Measurements from ENCODE around the gene ADAMTSL1. TPM values are rescaled to one million over a fixed set of nuclear protein-coding genes. Genes with fewer than 3 reads are reported as not detected.

Gene ADAMTSL1
- total and polyA plus RNA-seq, 12 donors, result 0.37 to 5.2 (median 1.9) TPM

GRCh38 chr9:18705796-18706392 is 231.9 kb downstream of the ADAMTSL1 start:
- 33 to 51% methylated on average over 4 of the region's 4 CpGs for WGBS, 2 donors
- Histone ChIP-seq H3K27ac (no peak overlapping the region), H3K9me3 (no peaks in the 10 kb centered on the region), H3K27me3 (no peaks in the 10 kb centered on the region), H3K4me3 (no peak overlapping the region), H3K36me3 (no peaks in the 10 kb centered on the region), H3K4me1 (peaks cover 0 to 52% (median 17%) of the 10 kb centered on the region in 9 donors)
- DNase-seq (no peak), ATAC-seq (no peak)
- TF ChIP-seq CTCF (IDR thresholded peaks at IDR 0.05), result no peak
- intact Hi-C loops (cut with DNase I), result no loop called here

- WGBS, 2 donors, result 83 to 85% methylated on average over 11 of the region's 11 CpGs
- Histone ChIP-seq H3K9me3 (no peaks in the 10 kb centered on the region), H3K36me3 (no peaks in the 10 kb centered on the region), H3K4me3 (no peak overlapping the region), H3K27ac (no peak overlapping the region), H3K27me3 (no peaks in the 10 kb centered on the region), H3K4me1 (peaks cover 0 to 52% (median 17%) of the 10 kb centered on the region in 9 donors)
- TF ChIP-seq CTCF (IDR thresholded peaks at IDR 0.05), result no peak
- intact Hi-C loops (cut with DNase I), result no loop called here
- DNase-seq (no peak), ATAC-seq (peak in 1 of 8 donors; percentile 10)
These were observed 232.7 kb downstream of the ADAMTSL1 start for GRCh38 chr9:18706648-18707047.

DNA sequence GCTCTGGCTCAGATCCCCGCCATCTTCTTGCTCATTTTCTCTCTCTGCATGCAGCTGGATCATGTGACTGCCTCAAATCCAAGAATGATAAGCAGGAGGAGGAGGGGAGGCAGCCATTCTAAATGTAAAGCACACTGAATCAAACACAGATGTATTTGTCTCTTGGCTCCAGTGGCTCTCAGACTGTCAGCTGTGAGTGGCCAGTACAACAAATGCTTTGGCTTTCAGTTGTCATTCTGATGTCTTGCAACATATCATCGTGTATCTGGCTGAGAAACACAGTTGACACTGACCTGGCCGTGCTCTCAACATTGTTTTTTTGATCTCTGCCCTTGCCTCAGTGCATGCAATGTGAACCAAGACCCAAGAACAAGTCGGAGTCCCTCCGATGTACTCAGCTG is 233.1 kb downstream of the ADAMTSL1 start:
- TF ChIP-seq CTCF (IDR thresholded peaks at IDR 0.05), result no peak
- no peak overlapping the region for H3K4me3 ChIP-seq
- 57 to 62% methylated on average over 5 of the region's 5 CpGs for WGBS, 2 donors
- peak in 3 of 8 donors; percentile 29 to 56 (median 41) for ATAC-seq
- no peaks in the 10 kb centered on the region for H3K36me3 ChIP-seq
- H3K4me1 ChIP-seq, result peaks cover 0 to 52% (median 17%) of the 10 kb centered on the region in 9 donors
- DNase-seq, result no peak
- no peaks in the 10 kb centered on the region for H3K9me3 ChIP-seq
- no peaks in the 10 kb centered on the region for H3K27me3 ChIP-seq
- intact Hi-C loops (cut with DNase I), result no loop called here
- no peak overlapping the region for H3K27ac ChIP-seq

- no peak overlapping the region for H3K4me3 ChIP-seq
- H3K9me3 ChIP-seq, result no peaks in the 10 kb centered on the region
- H3K27me3 ChIP-seq, result no peaks in the 10 kb centered on the region
- ATAC-seq (no peak), DNase-seq (no peak)
- intact Hi-C loops (cut with DNase I), result no loop called here
- no peak overlapping the region for H3K27ac ChIP-seq
- no peaks in the 10 kb centered on the region for H3K36me3 ChIP-seq
- H3K4me1 ChIP-seq, result peaks cover 0 to 52% (median 17%) of the 10 kb centered on the region in 9 donors
- TF ChIP-seq CTCF (IDR thresholded peaks at IDR 0.05), result no peak
- 69 to 73% methylated on average over 8 of the region's 8 CpGs for WGBS, 2 donors
These were observed 233.7 kb downstream of the ADAMTSL1 start for GRCh38 chr9:18707489-18708205.
